ENCODE data around the gene CEACAM4. TPM values are rescaled to one million over a fixed set of nuclear protein-coding genes. Genes with fewer than 3 reads are reported as not detected.

The CEACAM4 gene
- total and polyA plus RNA-seq, 2 of the 8 experiments (the other 6 are each of a cell fraction or from before 2014, with no cell fraction given), result not detected

DNA sequence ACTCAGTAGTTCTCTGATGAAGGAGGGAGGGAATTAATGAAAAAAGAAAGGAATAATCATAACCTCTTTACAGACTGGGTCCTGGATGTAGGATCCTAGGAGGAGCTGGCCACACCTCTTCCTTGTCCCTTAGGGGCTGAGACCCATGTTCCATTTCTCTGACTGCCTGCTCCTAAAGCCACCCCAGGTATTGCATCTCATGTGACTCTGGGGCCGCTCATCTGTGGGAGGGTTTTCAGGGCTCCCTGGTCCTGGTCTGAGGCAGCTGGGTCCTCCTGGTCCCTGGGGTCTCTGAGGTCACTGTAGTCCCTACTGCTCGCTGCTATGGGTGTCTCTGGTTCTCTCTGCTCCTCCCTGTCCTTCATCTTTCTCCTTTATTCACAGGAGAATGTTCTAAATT, 48.0 kb downstream of the CEACAM4 start:
- Histone ChIP-seq H2BK12ac (ENCODE audit: low read depth, low read length) (no peak overlapping the region), H3K18ac (ENCODE audit: extremely low read depth, low read length) (no peak overlapping the region), H3K4me3 (ENCODE audit: extremely low read depth in 1 of 4, insufficient read depth in 2 of 4, low read depth in 3 of 4, low read length in 4 of 4) (no peak overlapping the region), H3K36me3 (ENCODE audit: control insufficient read depth in 2 of 4, insufficient read depth in 4 of 4, low read length in 3 of 4) (no peaks in the 10 kb centered on the region), H4K91ac (replicated peaks; ENCODE audit: insufficient read length, low read length) (no peak overlapping the region), H3K23ac (ENCODE audit: insufficient read length) (no peak overlapping the region), H3K79me2 (ENCODE audit: control insufficient read depth in 1 of 2, insufficient read depth in 2 of 2, low read length in 2 of 2) (no peaks in the 10 kb centered on the region), H2BK20ac (ENCODE audit: low read length) (no peak overlapping the region), H3K14ac (ENCODE audit: insufficient read length) (no peak overlapping the region), H3K4ac (replicated peaks; ENCODE audit: insufficient read length, low read depth, low read length) (no peak overlapping the region), H3K56ac (replicated peaks; ENCODE audit: insufficient read length, low read depth, low read length) (no peak overlapping the region), H3K79me1 (ENCODE audit: low read depth, low read length) (no peaks in the 10 kb centered on the region), H4K8ac (ENCODE audit: extremely low read depth, insufficient read depth, low read length) (no peak overlapping the region), H4K5ac (ENCODE audit: insufficient read length, low read depth, low read length) (no peak overlapping the region), H3K9me3 (ENCODE audit: insufficient read depth in 2 of 2, low read depth in 1 of 2, low read length in 1 of 2) (peaks cover 61 to 76% of the 10 kb centered on the region in 2 experiments), H3K4me2 (ENCODE audit: insufficient read depth in 1 of 2, low read depth in 2 of 2, low read length in 2 of 2) (no peak overlapping the region), H2BK120ac (replicated peaks; ENCODE audit: low read depth, low read length) (no peak overlapping the region), H2BK15ac (ENCODE audit: low read length) (no peak overlapping the region), H3K23me2 (ENCODE audit: low read depth, low read length) (no peaks in the 10 kb centered on the region), H3K9ac (replicated peaks in 1 of 4; ENCODE audit: extremely low read depth in 1 of 4, low read depth in 3 of 4, low read length in 3 of 4) (no peak overlapping the region), H3K27ac (ENCODE audit: low read depth, low read length) (no peak overlapping the region), H2BK5ac (ENCODE audit: low read depth, low read length) (no peak overlapping the region), H3K27me3 (replicated peaks in 1 of 4; ENCODE audit: control insufficient read depth in 3 of 4, extremely low read depth in 1 of 4, insufficient read depth in 3 of 4, low read length in 3 of 4) (no peaks in the 10 kb centered on the region), H2AFZ (ENCODE audit: low read length) (no peak overlapping the region), H2AK5ac (ENCODE audit: low read depth, low read length) (no peak overlapping the region), H3K4me1 (replicated peaks in 1 of 4; ENCODE audit: control insufficient read depth in 3 of 4, insufficient read depth in 4 of 4, low read length in 3 of 4) (no peaks in the 10 kb centered on the region), H4K20me1 (replicated peaks in 1 of 2; ENCODE audit: control insufficient read depth in 1 of 2, insufficient read depth in 2 of 2, low read length in 2 of 2) (no peaks in the 10 kb centered on the region)
- no peak for TF ChIP-seq EP300 (IDR thresholded peaks at IDR 0.05; ENCODE audit: borderline replicate concordance in 1 of 2, low read depth in 2 of 2, low read length in 2 of 2)
- no peak for TF ChIP-seq TCF12 (IDR thresholded peaks at IDR 0.05; ENCODE audit: low read depth, low read length)
- 43% methylated on average over 2 of the region's 2 CpGs; no CpG with 5 or more reads in 1 of the 2 experiments for WGBS, 2 experiments (ENCODE audit: extremely low coverage in 1 of 2, insufficient coverage in 1 of 2, insufficient read length in 1 of 2, insufficient replicate concordance in 2 of 2, low coverage in 1 of 2, low lambda C conversion rate in 2 of 2, missing lambda C conversion rate in 1 of 2)
- POLR2A ChIA-PET (ENCODE audit: partially characterized antibody), result no interaction called here
- FAIRE-seq (no peak), DNase-seq (ENCODE audit: low read depth in 1 of 2, low spot score in 2 of 2) (no peak)
- CTCF ChIA-PET (ENCODE audit: partially characterized antibody), result interaction anchor here (1.5 kb wide), 2 partner anchors 19 to 30 kb away, joined by 3 to 7 read pairs; no protein-coding TSS in a partner anchor
